GM18505 (cell line): Measurements from ENCODE around the gene NKAIN4.

Experiments
- ATAC-seq: cut with Tn5 transposase; IDR thresholded peaks from one replicate; pipeline ENCODE4 v1.9.1; 2021; ENCODE audit not compliant: unreplicated experiment
- POLR2A ChIP-seq: IDR thresholded peaks from 4 replicates; pipeline ENCODE4 v1.6.1; 2011; ENCODE audit warnings: borderline replicate concordance; ENCODE audit not compliant: insufficient read depth, insufficient read length; ENCODE audit errors: extremely low read depth

NKAIN4 gene

DNA sequence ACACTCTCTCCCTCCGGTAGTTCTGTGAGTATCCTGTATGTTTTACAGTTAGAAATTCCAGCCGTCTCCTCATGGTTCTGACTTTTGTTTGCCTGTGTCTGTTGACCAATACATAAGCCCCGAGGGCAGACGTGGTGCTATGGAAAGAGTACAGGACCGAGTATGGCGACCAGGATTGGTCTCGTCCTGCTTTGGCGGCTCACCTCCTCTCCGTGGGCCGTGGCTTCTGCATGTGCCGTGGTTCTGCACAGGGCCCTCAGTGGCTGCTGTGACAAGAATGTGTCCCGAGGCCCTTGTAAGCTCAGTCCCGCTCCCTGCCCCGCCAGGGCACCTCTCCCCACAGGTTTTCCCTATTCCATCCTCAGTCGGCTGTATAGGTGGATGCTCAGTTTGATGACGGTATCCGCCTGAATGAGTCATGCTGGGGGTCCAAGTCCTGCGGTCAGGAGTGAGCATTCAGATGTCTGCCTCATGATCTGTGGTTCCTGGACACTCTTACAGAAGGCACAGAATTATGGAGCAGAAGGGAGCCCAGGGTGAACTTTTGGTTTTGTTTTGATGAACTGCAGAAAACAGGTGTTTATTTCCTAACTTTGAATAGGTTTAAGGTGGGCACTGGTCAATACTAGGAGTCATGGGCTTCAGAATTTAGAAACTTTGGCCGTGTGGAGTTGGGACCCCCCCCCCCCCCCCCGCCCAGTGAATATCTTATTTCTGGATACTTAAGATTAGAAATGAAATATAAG is 19.5 kb upstream of the NKAIN4 start:
- no peak for TF ChIP-seq POLR2A
- no peak for ATAC-seq

DNA sequence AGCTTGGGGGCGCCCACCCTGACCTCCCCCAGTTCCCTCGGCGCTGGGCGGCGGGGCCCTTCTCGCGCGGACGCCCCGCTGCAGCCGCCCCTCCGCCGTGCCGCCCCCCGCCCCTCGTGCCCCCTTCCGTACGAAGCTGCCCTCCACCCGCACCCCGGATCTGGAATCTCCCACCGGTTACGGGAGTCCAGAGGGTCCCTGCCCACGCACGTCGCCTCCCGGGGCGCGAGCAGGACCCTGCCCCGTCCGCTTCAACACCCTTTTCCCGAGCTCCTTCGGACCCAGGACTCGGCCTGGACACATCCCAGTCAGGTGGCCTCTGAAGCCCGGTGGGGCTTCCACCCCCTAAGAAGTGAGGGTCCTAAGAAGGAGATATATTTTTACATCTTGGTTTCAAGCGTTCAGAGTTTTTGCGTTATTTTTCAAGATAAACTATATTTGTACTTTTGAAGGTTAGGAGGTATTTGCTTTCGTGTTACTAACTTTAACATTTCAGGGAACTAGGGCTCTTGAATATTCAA is 18.9 kb upstream of the NKAIN4 start:
- ATAC-seq = no peak
- no peak for TF ChIP-seq POLR2A

DNA sequence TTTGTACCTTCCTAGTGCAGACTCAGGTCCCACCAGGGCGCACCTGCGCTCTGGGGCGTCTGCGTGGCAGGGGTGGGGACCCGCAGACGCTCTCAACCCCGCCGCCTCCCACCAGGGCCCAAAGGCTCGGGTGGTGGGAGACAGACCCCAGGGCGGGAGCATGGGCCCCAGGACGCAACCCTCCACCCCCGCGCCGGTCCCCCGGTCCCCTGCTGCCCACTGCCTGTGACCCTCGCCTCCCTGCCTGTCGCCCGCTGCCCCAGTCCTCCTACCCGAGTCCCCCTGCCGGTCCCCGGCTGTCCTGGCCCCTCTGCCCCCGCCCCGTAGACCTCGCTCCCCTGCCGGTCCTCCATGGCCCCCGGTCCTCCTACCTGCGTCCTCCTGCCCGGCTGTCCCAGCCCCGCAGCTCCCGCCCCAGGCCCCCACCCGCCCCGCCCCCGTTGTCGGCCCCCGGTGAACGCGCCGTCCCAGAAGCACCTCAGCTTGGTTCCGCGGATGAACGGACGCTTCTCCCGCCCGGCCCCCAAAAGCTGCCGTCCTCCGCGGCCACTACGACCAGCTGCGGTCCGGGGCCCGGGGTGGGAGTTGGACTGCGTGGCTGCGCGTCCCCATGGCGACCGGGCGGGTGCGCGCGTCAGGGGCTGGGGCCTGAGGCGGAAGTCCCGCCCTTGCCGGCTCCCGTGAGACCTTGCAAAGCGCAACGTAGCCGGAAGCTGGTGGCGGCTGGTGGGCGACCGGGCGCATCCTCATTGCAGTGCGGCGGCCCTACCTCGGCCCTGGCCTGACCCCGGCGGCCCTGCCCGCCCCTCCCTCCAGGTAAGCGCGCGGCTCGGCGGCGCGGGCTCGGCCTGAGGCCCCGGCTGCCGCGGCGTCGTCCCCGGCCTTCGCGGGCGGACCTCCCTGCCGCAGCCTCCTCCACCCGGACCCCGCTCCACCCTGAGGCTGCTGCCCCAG is 18.1 kb upstream of the NKAIN4 start, which contains the start of gene ARFGAP1:
TSS of gene ARFGAP1 (plus strand) at position 709 of the 954 bp plus-strand sequence. CDS start 2,768 bp downstream, outside the sequence.
- TF ChIP-seq POLR2A = peak; percentile 83
- peak; percentile 90 for ATAC-seq

DNA sequence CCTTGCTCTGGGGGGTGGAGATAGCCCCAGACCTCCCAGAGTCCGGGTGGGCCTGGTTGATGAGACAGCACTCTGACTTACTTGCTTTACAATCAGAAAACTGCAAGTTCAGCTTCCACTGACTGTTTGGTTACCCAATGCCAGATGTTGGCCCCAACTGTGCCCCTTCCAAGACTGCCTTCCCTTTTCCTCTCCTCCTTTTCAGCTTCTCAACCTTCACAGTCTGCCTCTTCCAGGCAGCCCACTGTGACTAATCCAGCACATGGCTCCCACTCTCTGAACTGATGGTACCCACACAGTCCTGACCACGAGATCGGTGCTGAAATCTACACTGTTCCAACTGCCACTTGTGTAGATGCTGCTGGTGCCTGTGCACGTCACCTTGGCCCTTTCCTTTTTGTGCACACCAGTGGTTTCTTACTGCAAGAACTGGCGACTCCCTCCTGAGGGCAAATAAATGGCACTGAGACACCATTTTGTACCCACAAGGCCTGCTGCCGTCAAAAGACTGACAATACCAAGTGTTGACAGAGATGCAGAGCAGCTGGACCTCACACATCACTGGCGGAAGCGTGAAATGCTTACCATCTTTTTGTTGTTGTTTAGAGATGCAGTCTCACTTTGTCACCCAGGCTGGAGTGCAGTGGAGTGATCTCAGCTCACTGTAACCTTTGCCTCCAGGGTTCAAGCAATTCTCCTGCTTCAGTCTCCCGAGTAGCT is 16.5 kb upstream of the NKAIN4 start:
- ATAC-seq = no peak
- no peak for TF ChIP-seq POLR2A

DNA sequence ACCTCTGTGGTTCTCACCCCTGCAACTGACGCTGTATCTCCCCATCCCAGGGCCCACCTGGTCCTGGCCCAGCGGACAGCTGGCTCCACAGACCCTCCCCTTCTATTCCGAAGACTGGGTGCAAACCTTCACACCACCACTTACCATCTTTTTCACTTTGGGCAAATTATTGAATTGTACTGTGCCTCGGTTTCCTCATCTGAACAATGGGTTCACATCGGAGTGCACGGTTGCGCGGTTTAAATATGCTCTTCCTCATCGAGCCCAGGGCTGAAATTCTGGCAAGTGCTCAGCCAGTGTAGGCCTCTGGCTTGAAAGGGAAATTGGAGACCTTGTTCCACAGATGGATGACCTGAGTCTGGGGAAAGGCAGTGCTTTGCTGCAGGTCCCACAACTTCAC is 15.5 kb upstream of the NKAIN4 start:
- no peak for ATAC-seq
- no peak for TF ChIP-seq POLR2A

DNA sequence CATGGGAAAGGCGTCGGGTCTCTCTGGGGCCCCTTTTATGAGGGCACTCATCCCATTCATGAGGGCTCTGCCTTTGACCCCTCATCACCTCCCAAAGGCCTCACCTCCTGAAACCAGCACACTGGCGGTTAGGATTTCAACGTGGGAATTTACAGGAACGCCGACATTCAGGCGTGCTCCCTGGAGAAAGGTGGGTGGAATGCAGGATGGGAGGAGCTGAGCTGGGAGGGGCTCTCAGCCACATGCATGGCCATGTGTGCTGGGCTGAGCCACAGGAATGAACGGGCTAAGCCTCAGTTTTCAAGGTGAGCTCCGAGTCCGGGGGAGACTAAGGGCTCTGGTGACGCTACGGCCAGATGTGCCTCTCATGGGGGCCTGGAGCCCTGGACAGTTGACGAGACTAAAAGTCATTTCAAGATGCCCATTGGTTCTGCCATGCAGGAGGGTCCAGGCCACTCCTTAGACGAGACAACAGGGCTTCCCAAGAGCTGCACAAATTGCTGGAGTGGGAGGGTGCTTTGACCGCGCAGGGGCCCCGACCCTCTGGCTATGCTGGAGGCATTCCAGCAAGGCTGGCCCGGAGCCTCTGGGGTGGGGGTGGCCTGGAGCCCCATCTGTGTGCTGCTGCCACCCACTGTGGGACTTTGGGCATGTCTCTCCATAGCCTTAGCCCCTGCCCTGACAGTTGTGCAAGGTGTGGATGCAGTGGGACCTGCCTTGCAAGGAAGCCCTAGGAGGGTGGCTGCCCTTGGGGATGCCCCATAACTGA is 14.6 kb upstream of the NKAIN4 start:
- no peak for ATAC-seq
- no peak for TF ChIP-seq POLR2A

DNA sequence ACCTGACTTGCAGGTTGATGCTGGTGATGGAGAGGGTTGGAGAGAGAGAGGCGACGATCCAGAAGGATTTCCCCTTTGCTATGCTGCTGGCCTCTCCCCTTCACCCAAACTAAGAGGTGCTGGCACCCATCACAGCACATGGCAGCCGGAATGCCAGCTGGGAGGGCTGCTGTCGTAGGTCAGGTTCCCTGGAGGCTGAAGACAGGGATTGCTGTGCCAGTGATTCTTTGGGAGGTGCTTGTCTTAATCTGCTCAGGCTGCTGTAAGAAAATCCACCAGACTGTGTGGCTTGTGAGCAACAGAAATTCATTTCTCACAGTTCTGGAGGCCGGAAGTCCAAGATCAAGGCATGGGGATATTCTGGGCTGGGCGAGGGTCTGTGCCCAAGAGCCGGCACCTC is 14.0 kb upstream of the NKAIN4 start:
- no peak for ATAC-seq
- TF ChIP-seq POLR2A = no peak

DNA sequence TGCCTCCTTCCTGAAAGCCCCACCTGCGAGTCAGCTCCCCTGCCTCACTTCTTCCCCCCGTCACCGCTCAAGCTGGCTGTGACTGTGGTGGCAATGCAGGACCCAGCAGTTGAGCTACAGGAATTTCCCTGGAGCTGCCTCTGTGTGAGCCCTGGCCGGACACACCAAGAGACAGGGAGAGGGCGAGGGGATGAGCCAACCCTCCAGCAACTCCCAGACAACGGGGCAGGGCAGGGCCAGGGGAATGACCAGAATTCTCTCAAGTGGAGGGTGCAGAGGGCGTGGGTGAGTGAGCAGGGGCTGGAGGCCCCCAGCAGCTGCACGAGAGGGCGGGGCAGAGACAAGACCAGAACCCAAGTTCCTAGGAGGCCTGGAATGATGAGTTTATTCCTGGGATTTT is 13.4 kb upstream of the NKAIN4 start:
- TF ChIP-seq POLR2A = no peak
- no peak for ATAC-seq

DNA sequence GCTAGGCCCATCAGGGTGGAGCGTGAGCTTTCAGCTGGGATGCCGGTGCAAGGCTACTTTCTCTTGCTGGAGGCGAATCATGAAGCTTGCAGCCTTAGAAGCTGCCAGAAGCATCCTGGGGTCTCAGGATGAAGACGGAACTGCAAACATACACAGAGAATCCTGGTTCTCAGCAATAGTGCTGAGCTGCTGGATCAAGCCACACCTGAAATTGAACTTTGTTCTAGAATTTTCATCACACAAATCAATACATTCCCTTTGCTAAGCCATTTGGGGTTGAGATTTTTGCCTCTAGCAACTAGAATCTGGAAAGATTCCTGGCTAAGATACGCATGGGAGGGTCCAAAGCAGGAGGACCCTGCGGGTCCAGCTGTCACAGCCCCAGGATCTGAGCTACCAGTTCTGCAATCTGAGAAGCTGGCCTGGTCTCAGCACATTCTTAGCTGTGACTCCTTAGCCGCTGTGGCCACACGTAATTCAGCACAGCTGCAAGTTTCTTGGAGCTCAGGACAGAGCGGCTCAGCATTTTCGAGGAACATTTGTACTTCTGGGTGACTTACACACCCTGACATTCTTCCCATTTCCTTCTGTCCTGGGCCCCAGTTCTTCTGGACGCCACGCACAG is 11.7 kb upstream of the NKAIN4 start:
- no peak for ATAC-seq
- no peak for TF ChIP-seq POLR2A

DNA sequence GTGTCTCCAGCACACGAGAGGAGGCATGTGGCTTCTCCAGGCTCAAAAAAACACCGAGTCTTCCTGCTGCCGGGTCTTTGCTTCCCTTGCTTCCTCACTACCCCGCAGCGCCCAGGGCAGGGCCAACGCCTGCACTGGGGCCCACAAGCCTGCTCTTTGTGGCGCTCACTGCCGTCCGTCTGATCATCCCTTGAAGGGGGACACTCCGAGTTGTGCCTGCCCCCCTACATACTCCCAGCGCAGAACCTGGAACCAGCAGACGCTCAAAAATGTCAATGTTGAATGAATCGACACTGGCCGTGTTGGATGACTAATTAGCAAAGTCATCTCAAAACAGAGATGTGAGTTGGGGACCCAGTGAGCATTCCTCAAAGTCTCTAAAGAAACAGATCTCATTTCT is 10.3 kb upstream of the NKAIN4 start:
- no peak for ATAC-seq
- no peak for TF ChIP-seq POLR2A

DNA sequence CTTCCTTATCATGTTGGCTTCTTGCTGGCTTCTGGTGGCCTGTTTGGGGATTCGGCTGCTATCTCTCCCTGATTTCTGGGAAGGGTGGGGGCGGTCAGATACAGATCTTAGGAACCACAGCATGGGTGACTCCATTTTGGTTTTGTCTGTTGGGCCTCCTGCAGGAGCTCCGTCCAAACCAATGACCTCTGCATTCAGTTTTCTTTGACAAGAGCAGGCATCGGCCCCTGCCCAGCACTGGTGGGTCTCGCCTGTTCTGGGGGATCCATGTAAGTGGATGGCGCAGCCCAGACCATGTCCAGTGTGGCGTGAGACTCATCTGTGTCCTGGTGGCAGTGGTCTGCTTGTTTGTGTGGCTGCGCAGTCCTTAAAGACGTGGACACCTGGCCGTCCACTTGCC is 9.7 kb upstream of the NKAIN4 start:
- no peak for ATAC-seq
- no peak for TF ChIP-seq POLR2A

DNA sequence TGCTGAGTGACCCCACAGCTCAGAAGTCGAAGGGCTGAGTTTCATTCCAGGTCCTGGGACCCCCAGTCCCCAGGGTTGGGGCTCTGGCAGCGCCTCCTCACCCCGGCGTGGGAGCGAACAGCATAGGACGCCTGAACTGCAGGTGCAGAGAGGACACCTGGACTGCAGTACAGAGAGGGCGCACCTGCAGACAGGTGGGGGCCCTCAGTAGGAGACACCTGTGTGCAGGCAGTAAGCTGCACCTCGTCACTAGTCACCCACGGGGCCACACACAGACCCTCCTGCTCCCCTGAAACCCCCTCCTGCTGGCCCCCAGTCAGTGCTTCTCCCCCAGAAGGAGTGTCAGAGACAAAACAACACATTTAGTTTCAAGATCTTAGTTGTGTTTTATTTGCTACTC is 8.6 kb upstream of the NKAIN4 start:
- no peak for TF ChIP-seq POLR2A
- ATAC-seq = no peak
